Measurements from ENCODE around the gene H1-8. TPM values are rescaled to one million over a fixed set of nuclear protein-coding genes. Genes with fewer than 3 reads are reported as not detected.

H1-8 gene
- total RNA-seq, 4 donors from 2014 or later: not detected

- DNase-seq (ENCODE audit: low spot score in 2 of 2): no peak
- WGBS: 100% methylated on average over 4 of the region's 5 CpGs
- Histone ChIP-seq H3K27me3 (no peaks in the 10 kb centered on the region), H3K4me3 (no peak overlapping the region), H3K4me1 (no peaks in the 10 kb centered on the region), H3K9me3 (no peaks in the 10 kb centered on the region), H3K27ac (no peak overlapping the region), H3K36me3 (peaks cover 18% of the 10 kb centered on the region)
- TF ChIP-seq EP300 (IDR thresholded peaks at IDR 0.05) (no peak), POLR2AphosphoS5 (IDR thresholded peaks at IDR 0.05) (no peak), CTCF (IDR thresholded peaks at IDR 0.05) (no peak)
Observed at GRCh38 chr3:129522953-129523352, 20.0 kb upstream of the H1-8 start.

DNA sequence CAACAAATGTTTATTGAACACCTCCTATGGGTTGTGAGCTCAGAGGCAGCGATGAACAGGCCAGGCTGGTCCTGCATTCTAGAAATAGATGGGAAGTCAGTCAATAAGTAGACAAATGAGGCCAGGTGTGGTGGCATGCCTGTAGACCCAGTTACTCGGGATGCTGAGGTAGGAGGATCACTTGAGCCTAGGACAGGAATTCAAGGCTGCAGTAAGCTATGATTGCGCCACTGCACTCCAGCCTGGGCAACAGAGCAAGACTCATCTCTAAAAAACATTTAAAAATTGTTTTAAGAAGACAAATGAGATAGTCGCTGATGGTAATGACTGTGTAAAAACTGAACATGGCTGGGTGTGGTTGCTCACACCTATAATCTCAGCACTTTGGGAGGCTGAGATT, 18.9 kb upstream of the H1-8 start:
- DNase-seq (ENCODE audit: low spot score in 2 of 2): no peak
- 88% methylated on average over 4 of the region's 4 CpGs for WGBS
- TF ChIP-seq POLR2A (IDR thresholded peaks at IDR 0.05): no peak
- no peak for TF ChIP-seq EP300 (IDR thresholded peaks at IDR 0.05)
- TF ChIP-seq POLR2AphosphoS5 (IDR thresholded peaks at IDR 0.05): no peak
- no peak for TF ChIP-seq CTCF (IDR thresholded peaks at IDR 0.05)
- Histone ChIP-seq H3K27me3 (no peaks in the 10 kb centered on the region), H3K4me3 (no peak overlapping the region), H3K27ac (no peak overlapping the region), H3K4me1 (no peaks in the 10 kb centered on the region), H3K9me3 (no peaks in the 10 kb centered on the region), H3K36me3 (peaks cover 7% of the 10 kb centered on the region)

DNA sequence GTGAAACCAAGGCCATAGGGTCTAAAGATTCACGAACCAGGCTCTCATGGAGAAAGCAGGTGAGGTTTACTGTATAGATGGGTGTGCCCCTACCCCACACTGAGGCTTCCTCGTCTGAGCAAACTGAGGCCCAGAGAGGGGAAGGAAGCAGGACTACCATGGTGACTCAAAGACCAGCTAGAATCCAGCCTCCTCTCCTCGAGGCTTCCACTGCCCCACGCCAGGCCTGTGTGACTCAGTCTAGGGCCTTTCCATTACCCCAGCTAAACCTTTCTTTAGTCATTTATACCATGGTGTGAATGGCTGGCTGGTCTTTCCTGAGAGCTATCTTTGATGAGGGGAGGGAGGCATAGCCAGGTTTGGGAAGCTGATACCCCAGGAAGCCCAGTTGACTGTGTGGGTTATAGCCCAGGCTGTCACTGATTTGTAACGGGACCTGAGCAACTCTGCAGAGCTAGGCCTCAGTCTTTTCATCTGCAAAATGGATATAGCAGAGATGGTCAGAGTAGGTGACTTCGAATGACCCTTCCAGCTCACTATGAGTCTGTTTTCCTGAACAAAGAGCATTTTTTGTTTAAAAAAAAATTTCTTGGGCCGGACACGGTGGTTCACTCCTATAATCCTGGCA, 17.5 kb upstream of the H1-8 start:
- peaks cover 10% of the 10 kb centered on the region for H3K4me1 ChIP-seq
- H3K4me3 ChIP-seq: no peak overlapping the region
- no peaks in the 10 kb centered on the region for H3K27me3 ChIP-seq
- 82% methylated on average over 6 of the region's 8 CpGs for WGBS
- no peak overlapping the region for H3K27ac ChIP-seq
- H3K36me3 ChIP-seq: no peaks in the 10 kb centered on the region
- TF ChIP-seq POLR2AphosphoS5 (IDR thresholded peaks at IDR 0.05): no peak
- TF ChIP-seq POLR2A (IDR thresholded peaks at IDR 0.05): no peak
- no peak for TF ChIP-seq CTCF (IDR thresholded peaks at IDR 0.05)
- no peak for TF ChIP-seq EP300 (IDR thresholded peaks at IDR 0.05)
- H3K9me3 ChIP-seq: no peaks in the 10 kb centered on the region
- DNase-seq (ENCODE audit: low spot score in 2 of 2): no peak

GRCh38 chr3:129526121-129526900, 16.7 kb upstream of the H1-8 start:
- TF ChIP-seq CTCF (IDR thresholded peaks at IDR 0.05) (no peak), POLR2A (IDR thresholded peaks at IDR 0.05) (no peak)
- no peak overlapping the region for H3K27ac ChIP-seq
- WGBS: 81% methylated on average over 9 of the region's 12 CpGs

GRCh38 chr3:129527262-129527661, 15.7 kb upstream of the H1-8 start:
- no peak overlapping the region for H3K4me3 ChIP-seq
- no peaks in the 10 kb centered on the region for H3K9me3 ChIP-seq
- H3K27me3 ChIP-seq: no peaks in the 10 kb centered on the region
- no peak for DNase-seq (ENCODE audit: low spot score in 2 of 2)
- no peaks in the 10 kb centered on the region for H3K36me3 ChIP-seq
- TF ChIP-seq POLR2A (IDR thresholded peaks at IDR 0.05): no peak
- no peak for TF ChIP-seq CTCF (IDR thresholded peaks at IDR 0.05)
- TF ChIP-seq EP300 (IDR thresholded peaks at IDR 0.05): no peak
- no peak for TF ChIP-seq POLR2AphosphoS5 (IDR thresholded peaks at IDR 0.05)
- H3K4me1 ChIP-seq: peaks cover 11% of the 10 kb centered on the region
- 96% methylated on average over 11 of the region's 11 CpGs for WGBS
- no peak overlapping the region for H3K27ac ChIP-seq

More at GRCh38 chr3:129526121-129526900, 16.7 kb upstream of the H1-8 start:
- Histone ChIP-seq H3K4me1 (peaks cover 11% of the 10 kb centered on the region), H3K27me3 (no peaks in the 10 kb centered on the region), H3K36me3 (no peaks in the 10 kb centered on the region), H3K4me3 (no peak overlapping the region), H3K9me3 (no peaks in the 10 kb centered on the region)
- no peak for DNase-seq (ENCODE audit: low spot score in 2 of 2)
